ENCODE measurements around the gene PRUNE2.

Gene PRUNE2

GRCh38 chr9:76658510-76659231 is 247.2 kb downstream of the PRUNE2 start:
- peak; percentile 56 for DNase-seq (ENCODE audit: low spot score)

GRCh38 chr9:76657265-76657664 is 248.6 kb downstream of the PRUNE2 start:
- no peak for DNase-seq (ENCODE audit: low spot score)

GRCh38 chr9:76655971-76656370 is 249.9 kb downstream of the PRUNE2 start:
- DNase-seq (ENCODE audit: low spot score) = no peak

GRCh38 chr9:76655121-76655541 is 250.8 kb downstream of the PRUNE2 start:
- peak; percentile 22 for DNase-seq (ENCODE audit: low spot score)

- no peak for DNase-seq (ENCODE audit: low spot score)
Measured at GRCh38 chr9:76654575-76654974, 251.3 kb downstream of the PRUNE2 start.

- DNase-seq (ENCODE audit: low spot score) = no peak
Measured at GRCh38 chr9:76654051-76654461, 251.9 kb downstream of the PRUNE2 start.

- no peak for DNase-seq (ENCODE audit: low spot score)
Measured at GRCh38 chr9:76652894-76653293, 253.0 kb downstream of the PRUNE2 start.

GRCh38 chr9:76651119-76651705 is 254.7 kb downstream of the PRUNE2 start:
- peak; percentile 21 for DNase-seq (ENCODE audit: low spot score)

- DNase-seq (ENCODE audit: low spot score) = no peak
Measured at GRCh38 chr9:76650692-76651091, 255.2 kb downstream of the PRUNE2 start.

- no peak for DNase-seq (ENCODE audit: low spot score)
Measured at GRCh38 chr9:76649894-76650293, 256.0 kb downstream of the PRUNE2 start.

GRCh38 chr9:76646249-76646648 is 259.7 kb downstream of the PRUNE2 start:
- no peak for DNase-seq (ENCODE audit: low spot score)

- no peak for DNase-seq (ENCODE audit: low spot score)
Measured at GRCh38 chr9:76644647-76645250, 261.2 kb downstream of the PRUNE2 start.

GRCh38 chr9:76644171-76644570 is 261.7 kb downstream of the PRUNE2 start:
- no peak for DNase-seq (ENCODE audit: low spot score)

GRCh38 chr9:76643399-76644117 is 262.4 kb downstream of the PRUNE2 start:
- DNase-seq (ENCODE audit: low spot score) = no peak

- no peak for DNase-seq (ENCODE audit: low spot score)
Measured at GRCh38 chr9:76642701-76643209, 263.2 kb downstream of the PRUNE2 start.

GRCh38 chr9:76642074-76642473 is 263.8 kb downstream of the PRUNE2 start:
- DNase-seq (ENCODE audit: low spot score) = no peak

- DNase-seq (ENCODE audit: low spot score) = no peak
Measured at GRCh38 chr9:76638001-76638400, 267.9 kb downstream of the PRUNE2 start.

GRCh38 chr9:76637416-76637815 is 268.5 kb downstream of the PRUNE2 start:
- DNase-seq (ENCODE audit: low spot score) = no peak

GRCh38 chr9:76634356-76635054 is 271.4 kb downstream of the PRUNE2 start:
- no peak for DNase-seq (ENCODE audit: low spot score)

- no peak for DNase-seq (ENCODE audit: low spot score)
Measured at GRCh38 chr9:76630916-76631315, 275.0 kb downstream of the PRUNE2 start.

- no peak for DNase-seq (ENCODE audit: low spot score)
Measured at GRCh38 chr9:76629205-76629990, 276.5 kb downstream of the PRUNE2 start.
